GM19238 (cell line): Measurements from ENCODE around the gene GLUL.
"Not testable (repeated sequence)": the region's sequence is repeated elsewhere in the genome, so short reads cannot be mapped to it uniquely, and the experiment has no call there.

ENCODE experiments used
- DNase-seq: peaks from one replicate; pipeline ENCODE4 v3.0.0; 2011; ENCODE audit warnings: low spot score; ENCODE audit not compliant: insufficient read length

The GLUL gene

GRCh38 chr1:182368358-182368757 lies 23.2 kb downstream of the GLUL start:
- no peak for DNase-seq

GRCh38 chr1:182367926-182368325 lies 23.7 kb downstream of the GLUL start:
- no peak for DNase-seq

DNA sequence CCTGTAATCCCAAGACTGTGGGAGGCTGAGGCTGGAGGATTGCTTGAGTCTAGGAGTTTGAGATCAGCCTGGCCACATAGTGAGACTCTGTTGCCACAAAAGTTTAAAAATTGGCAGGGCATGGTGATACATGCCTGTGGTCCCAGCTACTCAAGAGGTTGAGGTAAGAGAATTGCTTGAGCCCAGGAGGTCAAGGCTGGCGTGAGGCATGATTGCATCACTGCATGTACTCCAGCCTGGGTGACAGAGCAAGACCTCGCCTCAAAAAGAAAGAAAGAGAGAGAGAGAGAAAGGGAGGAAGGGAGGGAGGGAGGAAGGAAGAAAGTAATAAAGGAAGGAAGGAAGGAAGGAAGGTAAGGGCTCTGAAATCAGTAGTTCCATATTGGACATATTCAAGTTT lies 25.0 kb downstream of the GLUL start:
- no peak for DNase-seq

DNA sequence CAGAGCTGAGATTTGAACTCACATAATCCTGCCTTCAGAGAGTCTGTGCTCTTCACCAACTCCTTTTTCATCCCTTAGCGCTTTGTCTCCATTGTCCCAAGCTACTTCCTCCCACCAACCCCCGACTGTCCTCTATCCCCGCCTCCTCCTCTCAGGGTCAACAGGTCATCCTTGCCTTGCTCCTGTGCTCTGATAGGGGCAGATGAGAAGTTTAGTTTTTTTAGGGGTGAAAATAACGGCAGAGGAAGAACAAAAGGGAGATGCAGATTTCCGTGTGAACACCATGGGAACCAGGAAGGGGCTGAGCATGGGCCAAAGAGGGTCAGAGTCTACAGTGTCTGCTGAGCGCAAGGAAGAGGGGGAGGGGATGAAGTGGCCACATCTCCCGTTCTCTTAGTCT lies 31.9 kb downstream of the GLUL start:
- DNase-seq, result no peak

- no peak for DNase-seq
Measured at GRCh38 chr1:182357913-182358312, 33.7 kb downstream of the GLUL start.

DNA sequence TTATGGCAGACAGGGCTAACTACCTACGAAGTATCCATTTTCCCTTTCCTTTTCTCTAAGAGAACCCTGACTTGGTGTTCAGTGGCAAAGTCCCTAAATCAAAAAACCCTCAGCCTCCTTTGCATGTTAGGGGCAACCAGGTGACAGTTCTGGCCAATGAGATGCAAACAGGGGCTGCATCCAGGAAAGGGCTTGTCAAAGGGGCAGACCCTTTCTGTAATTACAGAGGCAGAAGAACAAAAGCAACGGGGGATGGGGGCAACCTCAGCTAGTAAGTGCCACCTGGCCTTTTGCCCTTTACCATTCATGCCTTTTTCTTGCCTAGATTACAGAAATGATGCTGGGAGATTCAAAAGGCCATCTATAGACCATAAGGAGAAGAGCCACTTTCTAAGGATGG lies 34.4 kb downstream of the GLUL start:
- no peak for DNase-seq

- DNase-seq, result no peak
Measured at GRCh38 chr1:182355723-182356098, 35.9 kb downstream of the GLUL start.

DNA sequence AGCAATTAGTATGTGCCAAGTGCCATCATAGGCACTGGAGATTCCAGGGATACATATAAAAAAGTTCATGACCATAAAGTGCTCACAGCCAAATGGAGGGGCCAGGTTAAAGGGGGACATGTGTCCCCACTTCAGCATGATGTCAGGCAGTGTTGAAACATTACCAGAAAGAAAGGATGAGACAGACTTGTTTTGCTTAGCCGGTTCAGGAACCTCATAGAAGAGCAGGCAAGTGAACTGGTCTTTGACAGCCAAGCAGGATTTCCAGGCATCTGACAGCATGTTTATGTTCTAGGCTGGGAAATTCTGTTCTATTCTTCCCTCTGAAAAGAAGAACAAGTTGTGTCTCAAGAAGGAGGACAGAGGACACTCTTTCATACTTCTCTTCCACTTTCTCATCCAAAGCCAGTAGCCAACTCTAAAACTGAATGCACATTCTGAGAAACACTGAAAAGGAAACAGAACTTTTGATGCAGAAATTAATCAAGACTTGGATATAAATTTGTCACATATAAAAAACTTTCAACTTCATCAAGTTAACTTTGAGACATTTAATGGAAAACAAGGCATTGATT lies 39.7 kb downstream of the GLUL start:
- no peak for DNase-seq

GRCh38 chr1:182350839-182351238 lies 40.8 kb downstream of the GLUL start:
- DNase-seq, result no peak

GRCh38 chr1:182348961-182349747 lies 42.4 kb downstream of the GLUL start:
- no peak for DNase-seq

GRCh38 chr1:182347019-182347418 lies 44.6 kb downstream of the GLUL start:
- DNase-seq, result no peak

DNA sequence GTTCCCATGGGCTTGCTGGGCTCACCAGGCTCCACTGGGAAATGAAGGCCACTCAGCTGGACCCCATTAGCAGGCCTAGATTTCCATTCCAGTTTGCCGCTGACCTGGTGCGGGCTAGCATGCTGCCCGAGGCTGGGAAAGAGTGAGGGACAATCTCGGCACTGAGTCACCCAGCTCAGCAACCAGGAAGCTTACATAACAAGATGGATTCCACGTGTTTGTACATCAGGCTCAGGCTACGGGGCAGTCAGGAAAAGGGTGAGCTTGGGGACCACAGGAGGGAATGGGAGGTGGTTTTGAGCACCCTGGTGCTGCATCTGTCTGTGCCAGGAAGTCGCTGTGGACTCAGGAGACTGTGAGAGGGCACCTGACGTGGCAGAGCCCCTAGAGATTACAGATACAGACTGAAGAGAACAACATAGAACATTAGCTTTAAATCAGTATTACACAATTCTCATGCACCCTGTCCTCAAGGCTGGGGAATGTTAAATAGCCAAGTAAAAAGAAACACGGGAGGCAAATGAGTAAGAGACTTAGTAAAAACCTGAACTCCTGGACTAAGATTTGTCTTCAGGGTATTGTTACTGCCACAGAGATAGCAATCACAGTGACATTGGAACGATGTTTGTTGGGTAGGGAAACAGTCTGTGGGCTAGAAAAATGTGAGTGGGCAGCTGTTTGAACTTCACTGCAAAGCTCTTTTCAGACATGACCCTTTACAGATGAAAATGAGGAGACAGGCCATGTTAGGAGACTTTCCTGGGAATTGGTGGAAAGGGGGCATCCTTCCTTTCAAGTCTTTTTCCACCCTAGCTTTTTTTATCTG lies 51.1 kb downstream of the GLUL start:
- DNase-seq, result no peak

DNA sequence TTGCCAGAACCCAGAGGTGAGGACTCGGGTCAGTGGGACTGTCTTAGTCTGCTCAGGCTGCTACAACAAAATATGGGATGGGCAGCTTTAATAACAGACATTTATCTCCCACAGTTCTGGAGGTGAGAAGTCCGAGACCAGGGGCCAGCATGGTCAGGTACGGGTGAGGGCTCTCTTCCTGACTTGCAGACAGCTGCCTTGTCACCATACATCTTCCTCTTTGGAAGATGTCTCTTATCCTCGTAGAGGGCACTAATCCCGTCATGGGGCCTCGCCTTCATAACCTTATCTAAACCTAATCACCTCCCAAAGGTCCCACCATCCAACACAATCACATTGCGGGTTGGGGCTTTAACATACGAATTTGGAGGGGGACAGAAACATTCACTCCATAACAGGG lies 51.9 kb downstream of the GLUL start:
- no peak for DNase-seq

- no peak for DNase-seq
Measured at GRCh38 chr1:182338806-182339370, 52.7 kb downstream of the GLUL start.

- no peak for DNase-seq
Measured at GRCh38 chr1:182337736-182338571, 53.6 kb downstream of the GLUL start.

GRCh38 chr1:182335771-182336566 lies 55.6 kb downstream of the GLUL start:
- no peak for DNase-seq

- DNase-seq, result not testable (repeated sequence)
Measured at GRCh38 chr1:182333071-182333571, 58.5 kb downstream of the GLUL start.

DNA sequence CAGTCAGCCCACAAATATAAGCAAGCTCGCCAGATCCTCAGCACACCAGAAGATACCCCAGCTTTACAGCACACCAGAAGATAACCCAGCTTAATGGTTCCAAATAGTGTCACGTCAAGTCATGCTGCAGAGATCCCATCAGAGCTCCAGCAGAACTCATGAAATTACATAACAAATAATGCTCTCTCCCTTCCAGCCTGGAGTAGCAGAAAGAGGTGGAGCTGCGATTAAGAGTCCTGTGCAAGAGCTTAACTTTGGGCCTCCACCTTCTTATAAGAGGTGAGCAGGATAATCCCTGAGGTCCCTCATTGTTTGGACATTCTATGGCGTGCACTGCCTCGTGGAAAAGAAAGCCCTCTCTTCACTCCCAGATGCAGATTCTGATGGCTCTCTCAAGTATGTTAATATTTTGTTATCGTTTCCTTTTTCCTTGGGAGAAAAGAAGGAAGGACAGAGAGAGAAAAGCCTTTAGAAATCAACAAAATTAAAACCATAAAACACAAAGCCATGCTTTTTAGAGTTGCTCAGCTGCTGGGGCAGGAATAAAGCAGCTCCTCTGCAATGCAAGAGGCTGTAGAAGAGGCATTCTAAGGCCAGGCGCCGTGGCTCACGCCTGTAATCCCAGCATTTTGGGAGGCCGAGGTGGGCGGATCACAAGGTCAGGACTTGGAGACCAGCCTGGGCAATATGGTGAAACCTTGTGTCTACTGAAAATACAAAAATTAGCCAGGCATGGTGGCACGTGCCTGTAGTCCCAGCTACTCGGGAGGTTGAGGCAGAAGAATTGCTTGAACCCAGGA lies 59.1 kb downstream of the GLUL start:
- DNase-seq, result no peak
